CD4-positive, alpha-beta T cell treated with Interleukin-10 for 1 hour (primary cell): ENCODE results near the gene GPR148.
A peak's percentile ranks its signal among the peaks of the same experiment; 100 is the strongest.

Experiments used
- DNase-seq: peaks from one replicate; pipeline ENCODE4 v3.0.0-alpha.2; 2020

Gene GPR148

GRCh38 chr2:130754811-130755210, 25.9 kb downstream of the GPR148 start:
- DNase-seq: no peak

GRCh38 chr2:130755256-130756052, 26.6 kb downstream of the GPR148 start, which contains the start of gene AMER3:
TSS of gene AMER3 (plus strand) at chr2:130755540. CDS start at chr2:130762073, 6,533 bp downstream.
- DNase-seq: no peak

GRCh38 chr2:130756053-130756873, 27.4 kb downstream of the GPR148 start:
- DNase-seq: peak; percentile 3

- no peak for DNase-seq
Measured at GRCh38 chr2:130756874-130757668, 28.2 kb downstream of the GPR148 start.

- DNase-seq: no peak
Measured at GRCh38 chr2:130759906-130760753, 31.3 kb downstream of the GPR148 start.

GRCh38 chr2:130760754-130761751, 32.2 kb downstream of the GPR148 start:
- DNase-seq: no peak

- no peak for DNase-seq
Measured at GRCh38 chr2:130762031-130762909, 33.4 kb downstream of the GPR148 start.

GRCh38 chr2:130762910-130763385, 34.1 kb downstream of the GPR148 start:
- no peak for DNase-seq

- no peak for DNase-seq
Measured at GRCh38 chr2:130763405-130763804, 34.5 kb downstream of the GPR148 start.

- DNase-seq: no peak
Measured at GRCh38 chr2:130764035-130764820, 35.4 kb downstream of the GPR148 start.

- DNase-seq: no peak
Measured at GRCh38 chr2:130764821-130765115, 35.9 kb downstream of the GPR148 start.

GRCh38 chr2:130765464-130765863, 36.6 kb downstream of the GPR148 start:
- DNase-seq: no peak

GRCh38 chr2:130766037-130766436, 37.2 kb downstream of the GPR148 start:
- no peak for DNase-seq

GRCh38 chr2:130766711-130767407, 38.0 kb downstream of the GPR148 start:
- DNase-seq: no peak

- DNase-seq: no peak
Measured at GRCh38 chr2:130767408-130767775, 38.5 kb downstream of the GPR148 start.

GRCh38 chr2:130768191-130768855, 39.5 kb downstream of the GPR148 start:
- no peak for DNase-seq

- DNase-seq: no peak
Measured at GRCh38 chr2:130769343-130769907, 40.6 kb downstream of the GPR148 start.
